ENCODE results near the gene SLC24A4. TPM values are rescaled to one million over a fixed set of nuclear protein-coding genes. Genes with fewer than 3 reads are reported as not detected.

SLC24A4 gene
- total and polyA plus RNA-seq, 2 donors (not counting 3 experiments of a cell fraction or from before 2014, with no cell fraction given): 0.07 to 0.08 TPM

GRCh38 chr14:92505826-92506225 is 182.9 kb downstream of the SLC24A4 start:
- no peaks in the 10 kb centered on the region for H4K20me1 ChIP-seq (replicated peaks; ENCODE audit: control insufficient read depth, extremely low read depth, insufficient read depth, low read length)
- H3K36me3 ChIP-seq (ENCODE audit: control insufficient read depth in 2 of 2, extremely low read depth in 1 of 2, insufficient read depth in 2 of 2, low read length in 2 of 2): no peaks in the 10 kb centered on the region
- DNase-seq (ENCODE audit: low read depth, low spot score) (no peak), FAIRE-seq (no peak)
- BruUV-seq (replicated peaks): no TSS peak
- TF ChIP-seq MAX (IDR thresholded peaks at IDR 0.05; ENCODE audit: insufficient read depth, insufficient read length): no peak
- no peak for TF ChIP-seq EZH2 (IDR thresholded peaks at IDR 0.05; ENCODE audit: borderline replicate concordance, low read depth, low read length, severe bottlenecking)
- TF ChIP-seq POLR2A (IDR thresholded peaks at IDR 0.05; ENCODE audit: low read depth, low read length): no peak
- no peaks in the 10 kb centered on the region for H3K27me3 ChIP-seq (ENCODE audit: control insufficient read depth in 2 of 2, insufficient read depth in 2 of 2, low read length in 2 of 2)
- no peak overlapping the region for H3K4me3 ChIP-seq (replicated peaks in 1 of 3; ENCODE audit: insufficient read depth in 1 of 3, low read depth in 1 of 3, low read length in 3 of 3)
- H3K4me2 ChIP-seq (ENCODE audit: insufficient read depth, low read length): no peak overlapping the region
- no peak overlapping the region for H2AFZ ChIP-seq (ENCODE audit: low read depth, low read length)
- no peak overlapping the region for H3K27ac ChIP-seq (ENCODE audit: insufficient read depth, low read depth, low read length)
- POLR2A ChIA-PET: no interaction called here
- intact Hi-C loops (cut with micrococcal nuclease): no loop called here
- no peaks in the 10 kb centered on the region for H3K79me2 ChIP-seq (ENCODE audit: control insufficient read depth, insufficient read depth, low read length)
- H3K9me1 ChIP-seq (replicated peaks; ENCODE audit: control insufficient read depth, extremely low read depth, insufficient read depth, low read length): no peaks in the 10 kb centered on the region
- CTCF ChIA-PET: interaction anchor here (1.3 to 1.7 kb wide), 2 partner anchors 45 to 46 kb away, joined by 3 to 4 read pairs; no protein-coding TSS in a partner anchor
- no peak overlapping the region for H3K9ac ChIP-seq (replicated peaks; ENCODE audit: extremely low read depth, insufficient read depth, low read length)
- H3K9me3 ChIP-seq (replicated peaks; ENCODE audit: control insufficient read depth, insufficient read depth, low read length): no peaks in the 10 kb centered on the region
- dilution Hi-C loops (cut with MboI; ENCODE audit: extremely low pct_ligation_motif_present, low sequenced_read_pairs): no loop called here
- peaks cover 6% of the 10 kb centered on the region for H3K4me1 ChIP-seq (ENCODE audit: control insufficient read depth, extremely low read depth, insufficient read depth, low read length)

GRCh38 chr14:92506231-92506630 is 183.3 kb downstream of the SLC24A4 start:
- no peak overlapping the region for H2AFZ ChIP-seq (ENCODE audit: low read depth, low read length)
- H3K4me1 ChIP-seq (ENCODE audit: control insufficient read depth, extremely low read depth, insufficient read depth, low read length): peaks cover 10% of the 10 kb centered on the region
- dilution Hi-C loops (cut with MboI; ENCODE audit: extremely low pct_ligation_motif_present, low sequenced_read_pairs) (no loop called here), intact Hi-C loops (cut with micrococcal nuclease) (no loop called here)
- no peaks in the 10 kb centered on the region for H3K27me3 ChIP-seq (ENCODE audit: control insufficient read depth in 2 of 2, insufficient read depth in 2 of 2, low read length in 2 of 2)
- DNase-seq (ENCODE audit: low read depth, low spot score) (no peak), FAIRE-seq (no peak)
- H4K20me1 ChIP-seq (replicated peaks; ENCODE audit: control insufficient read depth, extremely low read depth, insufficient read depth, low read length): no peaks in the 10 kb centered on the region
- no peak overlapping the region for H3K9ac ChIP-seq (replicated peaks; ENCODE audit: extremely low read depth, insufficient read depth, low read length)
- H3K27ac ChIP-seq (ENCODE audit: insufficient read depth, low read depth, low read length): no peak overlapping the region
- no peaks in the 10 kb centered on the region for H3K36me3 ChIP-seq (ENCODE audit: control insufficient read depth in 2 of 2, extremely low read depth in 1 of 2, insufficient read depth in 2 of 2, low read length in 2 of 2)
- no peaks in the 10 kb centered on the region for H3K9me1 ChIP-seq (replicated peaks; ENCODE audit: control insufficient read depth, extremely low read depth, insufficient read depth, low read length)
- no peak for TF ChIP-seq POLR2A (IDR thresholded peaks at IDR 0.05; ENCODE audit: low read depth, low read length)
- no peak for TF ChIP-seq FOS (IDR thresholded peaks at IDR 0.05; ENCODE audit: borderline replicate concordance, insufficient read depth, low read length)
- no peak for TF ChIP-seq MAX (IDR thresholded peaks at IDR 0.05; ENCODE audit: insufficient read depth, insufficient read length)
- TF ChIP-seq MYC (IDR thresholded peaks at IDR 0.05; ENCODE audit: low read depth, low read length): no peak
- TF ChIP-seq GATA2 (IDR thresholded peaks at IDR 0.05; ENCODE audit: insufficient read depth, insufficient read length, low read depth, low read length): no peak
- BruUV-seq (replicated peaks): no TSS peak
- H3K79me2 ChIP-seq (ENCODE audit: control insufficient read depth, insufficient read depth, low read length): no peaks in the 10 kb centered on the region
- ChIA-PET POLR2A (no interaction called here), CTCF (interaction anchor here (0.6 to 1.3 kb wide), 2 partner anchors 46 to 440 kb away, joined by 3 read pairs; no protein-coding TSS in a partner anchor)
- H3K4me2 ChIP-seq (ENCODE audit: insufficient read depth, low read length): no peak overlapping the region
- H3K4me3 ChIP-seq (replicated peaks in 1 of 3; ENCODE audit: insufficient read depth in 1 of 3, low read depth in 1 of 3, low read length in 3 of 3): no peak overlapping the region
- no peaks in the 10 kb centered on the region for H3K9me3 ChIP-seq (replicated peaks; ENCODE audit: control insufficient read depth, insufficient read depth, low read length)

Measured in endothelial cell of umbilical vein (primary cell).